Mononuclear cell (primary cell): ENCODE measurements around the gene MAP3K5. TPM values are rescaled to one million over a fixed set of nuclear protein-coding genes. Genes with fewer than 3 reads are reported as not detected.

Source experiments
- total RNA-seq: library from RNA; depleted of rRNA; stranded (reverse); fragments of >200 nt; gene quantifications from one replicate; pipeline ENCODE4 v1.2.3, GENCODE V29; 2012

MAP3K5 gene
- total RNA-seq, 1 donor: 27.8 TPM

Other genes starting within 250 kb of the MAP3K5 start
- 0.31 TPM for gene MAP7, start 242.1 kb downstream of the MAP3K5 start, total RNA-seq
- gene PEX7, start 30.1 kb upstream of the MAP3K5 start, total RNA-seq: 6.1 TPM
- gene SLC35D3, start 129.8 kb upstream of the MAP3K5 start, total RNA-seq: 0.52 TPM